Endothelial cell of umbilical vein (primary cell): ENCODE measurements around the gene IMPG1. TPM values are rescaled to one million over a fixed set of nuclear protein-coding genes. Genes with fewer than 3 reads are reported as not detected.

Experiments used
- BruUV-seq: library from RNA; stranded (reverse); fragments of 400-500 nt; replicated peaks from 2 replicates; lab custom pipeline; 2021; lab: Mats Ljungman, UMichigan
- CTCF ChIA-PET: fragments of 300-600, 350-600 bp; sonication (Branson Sonifier 250); formaldehyde crosslinking; loops from one replicate; lab custom pipeline; 2021; ENCODE audit warnings: antibody characterized with exemption, inconsistent platforms; lab: Charles Lee
- POLR2A ChIA-PET: fragments of 300-600, 350-600 bp; sonication (Branson Sonifier 250); formaldehyde crosslinking; loops from one replicate; lab custom pipeline; 2021; ENCODE audit warnings: antibody characterized with exemption, inconsistent platforms; lab: Charles Lee
- DNase-seq: peaks from one replicate; pipeline ENCODE4 v3.0.0-alpha.2; 2011; ENCODE audit warnings: low read depth, low spot score
- FAIRE-seq: peaks from 2 replicates; lab custom pipeline; 2011; peaks lifted over from hg19 to GRCh38; lab: Jason Lieb, UNC
- H2AFZ ChIP-seq: 2 replicates; pipeline ENCODE4 v1.6.0; 2012; ENCODE audit warnings: low read depth, low read length, control low read depth, inconsistent platforms
- H3K27ac ChIP-seq: 2 replicates; pipeline ENCODE4 v1.5.1; 2011; ENCODE audit warnings: low read depth, mild to moderate bottlenecking, control low read depth, low read length, moderate library complexity; ENCODE audit not compliant: insufficient read depth
- H3K27me3 ChIP-seq, 2 experiments: 2 replicates each; pipeline versions ENCODE4 v1.6.0 to v1.6.1; 2011; ENCODE audit warnings: low read length in 2 of 2, mixed read lengths in 1 of 2; ENCODE audit not compliant: control insufficient read depth in 2 of 2, insufficient read depth in 2 of 2
- H3K36me3 ChIP-seq, 2 experiments: 2 replicates in 1 of 2; 3 replicates in 1 of 2; pipeline ENCODE4 v1.5.1; 2011; ENCODE audit warnings: low read length in 2 of 2, mild to moderate bottlenecking in 1 of 2, moderate library complexity in 1 of 2; ENCODE audit not compliant: control insufficient read depth in 2 of 2, insufficient read depth in 2 of 2; ENCODE audit errors: extremely low read depth in 1 of 2
- H3K4me1 ChIP-seq: 3 replicates; pipeline ENCODE4 v1.5.1; 2011; ENCODE audit warnings: mild to moderate bottlenecking, low read length; ENCODE audit not compliant: control insufficient read depth, insufficient read depth; ENCODE audit errors: extremely low read depth
- H3K4me2 ChIP-seq: 2 replicates; pipeline ENCODE4 v1.6.1; 2011; ENCODE audit warnings: low read length, control low read depth, mixed read lengths; ENCODE audit not compliant: insufficient read depth
- H3K4me3 ChIP-seq, 3 experiments: fragments of 200-600 bp in 1 of 3; sonication (generic), shearing (Covaris generic) in 1 of 3; replicated peaks in 1 of 3; 2 replicates each; pipeline ENCODE4 v1.5.1; 2011 to 2016; ENCODE audit warnings: control low read depth in 3 of 3, low read length in 3 of 3, mild to moderate bottlenecking in 2 of 3, inconsistent platforms in 1 of 3, low read depth in 1 of 3, moderate library complexity in 1 of 3; ENCODE audit not compliant: insufficient read depth in 1 of 3
- H3K79me2 ChIP-seq: 2 replicates; pipeline ENCODE4 v1.6.0; 2012; ENCODE audit warnings: low read length, inconsistent platforms; ENCODE audit not compliant: control insufficient read depth, insufficient read depth
- H3K9ac ChIP-seq: replicated peaks from 2 replicates; pipeline ENCODE3; 2011; ENCODE audit warnings: low read length, control low read depth; ENCODE audit not compliant: insufficient read depth; ENCODE audit errors: extremely low read depth
- H3K9me1 ChIP-seq: replicated peaks from 3 replicates; pipeline ENCODE4 v1.6.0; 2011; ENCODE audit warnings: mild to moderate bottlenecking, low read length; ENCODE audit not compliant: control insufficient read depth, insufficient read depth; ENCODE audit errors: extremely low read depth
- H3K9me3 ChIP-seq: replicated peaks from 2 replicates; pipeline ENCODE4 v1.5.1; 2012; ENCODE audit warnings: low read length, inconsistent platforms; ENCODE audit not compliant: control insufficient read depth, insufficient read depth
- H4K20me1 ChIP-seq: replicated peaks from 2 replicates; pipeline ENCODE3; 2011; ENCODE audit warnings: mild to moderate bottlenecking, low read length; ENCODE audit not compliant: control insufficient read depth, insufficient read depth; ENCODE audit errors: extremely low read depth
- EZH2 ChIP-seq: IDR thresholded peaks from 2 replicates; pipeline ENCODE4 v1.6.1; 2012; ENCODE audit warnings: borderline replicate concordance, low read depth, mild to moderate bottlenecking, moderate library complexity, low read length, inconsistent platforms; ENCODE audit not compliant: severe bottlenecking
- FOS ChIP-seq: IDR thresholded peaks from 2 replicates; pipeline ENCODE4 v1.6.1; 2011; ENCODE audit warnings: mild to moderate bottlenecking, low read length, moderate library complexity, borderline replicate concordance; ENCODE audit not compliant: insufficient read depth
- GATA2 ChIP-seq: IDR thresholded peaks from 2 replicates; pipeline ENCODE4 v1.7.0; 2011; ENCODE audit warnings: low read depth, mild to moderate bottlenecking, moderate library complexity, mixed read lengths, low read length; ENCODE audit not compliant: insufficient read length, insufficient read depth
- JUN ChIP-seq: IDR thresholded peaks from 2 replicates; pipeline ENCODE4 v1.6.1; 2011; ENCODE audit warnings: borderline replicate concordance, low read depth; ENCODE audit not compliant: insufficient read length, insufficient read depth
- MYC ChIP-seq: IDR thresholded peaks from one replicate; pipeline ENCODE4 v1.6.1; 2011; ENCODE audit warnings: mild to moderate bottlenecking, low read depth, low read length
- POLR2A ChIP-seq: IDR thresholded peaks from 2 replicates; pipeline ENCODE4 v1.6.1; 2012; ENCODE audit warnings: low read depth, mild to moderate bottlenecking, control low read depth, low read length
- POLR2AphosphoS5 ChIP-seq: IDR thresholded peaks from 2 replicates; pipeline ENCODE4 v1.6.1; 2012; ENCODE audit warnings: low read depth, mild to moderate bottlenecking, control low read depth, low read length, moderate library complexity; ENCODE audit not compliant: insufficient read depth
- dilution Hi-C: fragments of 300-500 bp; cut with MboI; formaldehyde crosslinking; loops from one replicate; pipeline ENCODE4 v1.15.0; 2019; ENCODE audit warnings: low sequenced_read_pairs; ENCODE audit not compliant: extremely low pct_ligation_motif_present
- intact Hi-C: fragments of 100-400 bp; cut with micrococcal nuclease; formaldehyde crosslinking; loops from one replicate; pipeline ENCODE4 v1.10.0; 2022
- polyA plus RNA-seq, 4 experiments: library from polyadenylated mRNA; depleted of rRNA in 3 of 4; stranded (reverse) in 3 of 4; unstranded in 1 of 4; fragments of >200 nt; gene quantifications; 2 replicates each; pipeline versions ENCODE4 v1.2.1 to v1.2.3, GENCODE V29; 2011 to 2012; ENCODE audit warnings: missing spikeins in 1 of 4
- total RNA-seq: library from RNA; stranded (reverse); gene quantifications from 2 replicates; pipeline ENCODE4 v1.2.3, GENCODE V29; 2021
- TF ChIP-seq, protein P1 (sequence below): IDR thresholded peaks from 2 replicates; pipeline ENCODE4 v1.6.1; 2011; ENCODE audit not compliant: insufficient read depth, insufficient read length
- TF ChIP-seq, protein P2 (sequence below), 2 donors: IDR thresholded peaks; 1 replicate in 1 of 2; 2 replicates in 1 of 2; pipeline ENCODE4 v1.5.1; 2011; ENCODE audit warnings: low read length in 2 of 2, mild to moderate bottlenecking in 2 of 2, moderate library complexity in 2 of 2, control low read depth in 1 of 2, inconsistent platforms in 1 of 2, low read depth in 1 of 2; ENCODE audit not compliant: insufficient read depth in 1 of 2; ENCODE audit errors: extremely low read depth in 1 of 2

IMPG1 gene
- total and polyA plus RNA-seq, 2 donors (not counting 3 experiments of a cell fraction or from before 2014, with no cell fraction given): not detected

DNA sequence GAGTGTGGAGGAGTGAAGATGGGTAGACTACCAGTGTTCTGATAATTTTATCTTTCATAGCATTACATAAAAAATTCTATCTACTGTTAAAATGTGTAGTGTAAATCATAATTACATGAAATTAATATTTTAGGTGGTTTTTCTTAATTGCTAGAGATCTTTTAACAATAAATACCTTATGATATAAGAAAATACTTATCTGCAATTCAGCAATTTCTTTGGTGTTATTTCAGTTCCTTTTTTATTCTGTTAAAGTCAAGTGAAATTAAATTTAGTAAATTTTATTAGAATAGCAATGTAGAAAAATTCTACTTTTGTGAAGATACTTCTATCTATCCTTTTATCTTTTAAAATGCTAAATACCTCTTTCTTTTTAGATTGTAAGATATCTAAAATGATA, 104.3 kb downstream of the IMPG1 start:
- Histone ChIP-seq H3K4me3 (no peak overlapping the region), H4K20me1 (no peaks in the 10 kb centered on the region), H3K79me2 (no peaks in the 10 kb centered on the region), H3K9me3 (no peaks in the 10 kb centered on the region), H3K9me1 (no peaks in the 10 kb centered on the region), H3K27ac (no peak overlapping the region), H3K4me2 (no peak overlapping the region), H2AFZ (no peak overlapping the region), H3K9ac (no peak overlapping the region), H3K4me1 (no peaks in the 10 kb centered on the region), H3K36me3 (no peaks in the 10 kb centered on the region), H3K27me3 (no peaks in the 10 kb centered on the region)
- POLR2A ChIA-PET: no interaction called here
- DNase-seq: no peak
- intact Hi-C loops: no loop called here
- BruUV-seq: no TSS peak
- CTCF ChIA-PET: no interaction called here
- TF ChIP-seq POLR2A (no peak), GATA2 (no peak), MYC (no peak), FOS (no peak), EZH2 (no peak), POLR2AphosphoS5 (no peak)
- TF ChIP-seq, protein P1, sequence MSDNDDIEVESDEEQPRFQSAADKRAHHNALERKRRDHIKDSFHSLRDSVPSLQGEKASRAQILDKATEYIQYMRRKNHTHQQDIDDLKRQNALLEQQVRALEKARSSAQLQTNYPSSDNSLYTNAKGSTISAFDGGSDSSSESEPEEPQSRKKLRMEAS: no peak
- dilution Hi-C loops: no loop called here
- no peak for FAIRE-seq

GRCh38 chr6:75963569-75963968, 108.9 kb downstream of the IMPG1 start:
- no peak for TF ChIP-seq EZH2
- TF ChIP-seq JUN: no peak
- no peak for TF ChIP-seq POLR2AphosphoS5
- no peak for TF ChIP-seq FOS
- TF ChIP-seq GATA2: no peak
- TF ChIP-seq, protein P2, sequence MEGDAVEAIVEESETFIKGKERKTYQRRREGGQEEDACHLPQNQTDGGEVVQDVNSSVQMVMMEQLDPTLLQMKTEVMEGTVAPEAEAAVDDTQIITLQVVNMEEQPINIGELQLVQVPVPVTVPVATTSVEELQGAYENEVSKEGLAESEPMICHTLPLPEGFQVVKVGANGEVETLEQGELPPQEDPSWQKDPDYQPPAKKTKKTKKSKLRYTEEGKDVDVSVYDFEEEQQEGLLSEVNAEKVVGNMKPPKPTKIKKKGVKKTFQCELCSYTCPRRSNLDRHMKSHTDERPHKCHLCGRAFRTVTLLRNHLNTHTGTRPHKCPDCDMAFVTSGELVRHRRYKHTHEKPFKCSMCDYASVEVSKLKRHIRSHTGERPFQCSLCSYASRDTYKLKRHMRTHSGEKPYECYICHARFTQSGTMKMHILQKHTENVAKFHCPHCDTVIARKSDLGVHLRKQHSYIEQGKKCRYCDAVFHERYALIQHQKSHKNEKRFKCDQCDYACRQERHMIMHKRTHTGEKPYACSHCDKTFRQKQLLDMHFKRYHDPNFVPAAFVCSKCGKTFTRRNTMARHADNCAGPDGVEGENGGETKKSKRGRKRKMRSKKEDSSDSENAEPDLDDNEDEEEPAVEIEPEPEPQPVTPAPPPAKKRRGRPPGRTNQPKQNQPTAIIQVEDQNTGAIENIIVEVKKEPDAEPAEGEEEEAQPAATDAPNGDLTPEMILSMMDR (IDR thresholded peaks at IDR 0.05; ENCODE audit: extremely low read depth in 1 of 2, insufficient read depth in 1 of 2, low read depth in 1 of 2, low read length in 2 of 2): no peak
- TF ChIP-seq MYC: no peak
- no peaks in the 10 kb centered on the region for H3K79me2 ChIP-seq
- DNase-seq: no peak
- no peaks in the 10 kb centered on the region for H3K27me3 ChIP-seq
- intact Hi-C loops (no loop called here), dilution Hi-C loops (no loop called here)
- CTCF ChIA-PET: interaction anchor here (1.6 kb wide), 1 partner anchor 28 kb away, joined by 5 read pairs; no protein-coding TSS in a partner anchor
- no TSS peak for BruUV-seq
- no peaks in the 10 kb centered on the region for H3K9me3 ChIP-seq
- H3K27ac ChIP-seq: no peak overlapping the region
- H3K4me2 ChIP-seq: no peak overlapping the region
- no peaks in the 10 kb centered on the region for H3K4me1 ChIP-seq
- H3K4me3 ChIP-seq: no peak overlapping the region
- POLR2A ChIA-PET: no interaction called here
- H4K20me1 ChIP-seq: no peaks in the 10 kb centered on the region
- H3K9me1 ChIP-seq: no peaks in the 10 kb centered on the region
- no peak for FAIRE-seq
- H2AFZ ChIP-seq: no peak overlapping the region
- H3K36me3 ChIP-seq: no peaks in the 10 kb centered on the region
- H3K9ac ChIP-seq: no peak overlapping the region
